CD4-positive, alpha-beta T cell treated with Interleukin-15 for 1 hour (primary cell): Measurements from ENCODE around the gene ZNF799.
"Not testable (repeated sequence)": the region's sequence is repeated elsewhere in the genome, so short reads cannot be mapped to it uniquely, and the experiment has no call there.

Experiments used
- DNase-seq: peaks from one replicate; pipeline ENCODE4 v3.0.0-alpha.2; 2020

The ZNF799 gene

DNA sequence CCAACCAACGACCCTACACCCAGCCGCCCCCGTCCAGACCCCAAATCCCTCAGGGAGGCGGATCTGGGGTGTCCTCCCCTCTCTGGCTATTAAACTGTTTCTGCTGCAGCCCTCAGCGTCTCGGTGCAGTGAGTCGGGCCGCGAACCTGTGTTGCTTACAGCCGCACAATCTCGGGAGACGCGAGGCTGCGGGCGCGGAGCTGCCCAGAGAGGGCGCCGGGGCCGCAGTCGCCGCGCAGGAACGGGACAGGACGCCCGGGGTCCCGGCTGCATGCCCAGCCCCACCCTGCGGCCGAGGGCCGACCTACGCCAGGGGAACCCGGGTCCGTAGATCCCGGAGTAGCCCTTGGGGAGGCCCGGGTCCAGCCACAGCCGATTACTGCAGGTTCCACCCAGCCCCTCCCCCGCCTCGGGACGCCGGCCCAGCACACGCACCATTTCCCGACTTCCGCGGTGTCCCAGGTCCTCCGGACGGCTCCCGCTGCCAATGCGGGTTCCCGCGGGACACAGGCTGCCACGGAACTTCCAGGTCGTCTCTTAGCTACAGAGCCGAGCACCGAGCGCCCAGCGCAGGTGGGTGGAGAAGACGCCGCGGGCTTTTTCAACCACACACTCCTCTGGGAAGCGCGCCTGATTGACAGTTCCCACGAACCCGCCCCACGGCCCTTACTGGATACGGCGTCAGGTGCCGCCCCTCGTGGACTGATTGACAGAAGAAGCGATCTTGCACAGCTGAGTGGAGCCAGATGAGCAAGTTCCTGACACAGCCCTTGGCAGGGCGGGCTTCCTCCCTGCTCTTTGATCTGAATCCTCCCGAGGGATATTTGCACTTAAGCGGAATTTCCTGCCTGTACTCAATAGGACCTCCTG, at the start of gene ZNF799:
Gene ZNF799 (minus strand): TSS at position 639 of the 870 bp plus-strand sequence. CDS start 201 bp downstream, at position 438.
- peak; percentile 84 for DNase-seq

DNA sequence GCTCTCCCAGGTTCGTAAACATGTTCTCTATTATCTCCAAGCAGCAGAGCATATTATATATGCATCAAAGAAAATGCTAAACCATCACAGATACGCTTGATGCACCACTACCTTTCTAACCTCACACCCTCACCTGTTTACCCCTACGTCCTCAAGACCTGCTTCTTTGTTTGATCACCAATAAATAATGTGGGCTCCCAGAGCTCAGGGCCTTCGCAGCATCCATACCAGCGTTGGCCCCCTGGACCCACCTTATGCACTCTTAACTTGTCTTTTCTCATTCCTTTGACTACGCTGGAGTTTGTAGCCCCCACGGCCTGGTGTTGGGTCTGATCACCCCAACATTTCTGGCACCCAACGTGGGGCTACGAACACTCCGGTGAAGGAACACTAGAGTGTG, 49.8 kb upstream of the ZNF799 start:
- DNase-seq = no peak

DNA sequence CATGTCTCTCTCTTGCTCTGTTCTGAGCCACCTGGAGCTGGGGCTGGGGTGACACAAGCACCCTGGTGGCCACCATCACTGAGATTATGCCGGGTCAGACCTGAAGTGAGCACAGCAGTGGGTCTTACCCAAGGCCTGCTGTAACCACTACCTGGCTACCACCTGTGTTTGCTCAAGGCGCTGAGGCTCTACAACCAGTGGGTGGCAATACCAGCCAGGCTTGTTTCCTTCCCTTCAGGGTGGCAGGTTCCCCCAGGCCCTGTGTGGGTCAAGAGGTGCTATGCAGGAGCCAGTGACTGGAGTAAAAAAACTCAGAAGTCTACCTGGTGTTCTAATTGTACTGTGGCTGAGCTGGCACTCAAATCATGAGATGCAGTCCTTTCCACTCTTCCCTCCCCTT, 47.7 kb upstream of the ZNF799 start:
- DNase-seq = no peak

DNA sequence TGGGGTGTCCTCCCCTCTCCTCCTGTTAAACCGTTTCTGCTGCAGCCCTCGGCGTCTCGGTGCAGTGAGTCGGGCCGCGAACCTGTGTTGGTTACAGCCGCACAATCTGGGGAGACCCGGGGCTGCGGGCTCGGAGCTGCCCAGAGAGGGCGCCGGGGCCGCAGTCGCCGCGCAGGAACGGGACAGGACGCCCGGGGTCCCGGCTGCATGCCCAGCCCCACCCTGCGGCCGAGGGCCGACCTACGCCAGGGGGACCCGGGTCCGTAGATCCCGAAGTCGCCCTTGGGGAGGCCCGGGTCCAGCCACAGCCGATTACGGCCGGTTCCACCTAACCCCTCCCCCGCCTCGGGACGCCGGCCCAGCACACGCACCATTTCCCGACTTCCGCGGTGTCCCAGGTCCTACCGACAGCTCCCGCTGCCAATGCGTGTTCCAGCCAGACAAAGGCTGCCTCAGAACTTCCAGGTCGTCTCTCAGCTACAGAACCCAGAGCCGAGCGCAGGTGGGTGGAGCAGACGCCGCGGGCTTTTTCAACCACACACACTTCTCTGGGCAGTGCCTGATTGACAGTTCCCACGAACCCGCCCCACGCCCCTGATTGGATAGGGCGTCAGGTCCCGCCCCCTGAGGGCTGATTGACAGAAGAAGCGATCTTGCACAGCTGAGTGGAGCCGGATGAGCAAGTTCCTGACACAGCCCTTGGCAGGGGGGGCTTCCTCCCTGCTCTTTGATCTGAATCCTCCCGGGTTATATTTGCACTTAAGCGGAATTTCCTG, 39.7 kb upstream of the ZNF799 start, which contains the start of gene ZNF443:
Gene ZNF443 (minus strand): TSS at position 481 of the 776 bp plus-strand sequence. CDS start 107 bp downstream, at position 374.
- DNase-seq = peak; percentile 97

DNA sequence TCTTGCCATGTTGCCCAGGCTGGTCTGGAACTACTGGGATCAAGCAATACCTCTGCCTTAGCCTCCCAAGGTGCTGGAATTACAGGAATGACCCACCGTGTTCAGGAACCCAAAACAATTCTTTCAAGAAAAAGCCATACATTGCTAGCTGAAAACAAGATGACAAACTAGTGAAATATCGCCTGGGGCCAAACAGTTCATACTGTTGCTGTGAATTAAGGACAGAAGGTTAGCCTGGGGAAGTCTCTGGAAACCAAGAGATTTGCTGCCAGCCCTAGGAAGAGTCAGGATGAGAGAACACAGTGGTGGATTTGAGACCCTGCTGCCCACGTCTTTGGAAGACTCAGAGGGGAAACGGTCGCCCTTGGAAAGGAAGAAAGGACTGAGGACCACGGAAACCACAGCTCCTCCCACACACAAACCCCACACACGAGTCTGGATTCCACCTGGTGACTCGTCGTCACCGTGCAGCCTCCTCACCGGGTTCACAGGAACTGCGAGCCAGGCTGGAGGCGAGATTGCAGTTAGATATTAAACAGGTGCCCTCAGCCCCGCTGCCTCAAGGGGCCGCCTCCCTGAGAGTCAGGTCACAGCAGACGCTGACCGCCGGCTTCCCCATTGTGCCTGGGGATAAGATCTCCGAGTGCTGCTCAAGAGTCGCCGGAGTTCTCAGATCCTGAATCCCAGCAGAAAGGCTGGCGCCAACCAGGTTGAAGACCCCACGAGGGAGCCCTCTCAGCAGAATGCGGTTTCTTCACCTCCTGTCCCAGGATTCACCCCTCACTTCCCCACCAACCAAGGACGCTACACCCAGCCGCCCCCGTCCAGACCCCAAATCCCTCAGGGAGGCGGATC, 38.8 kb upstream of the ZNF799 start:
- DNase-seq = peak; percentile 21

DNA sequence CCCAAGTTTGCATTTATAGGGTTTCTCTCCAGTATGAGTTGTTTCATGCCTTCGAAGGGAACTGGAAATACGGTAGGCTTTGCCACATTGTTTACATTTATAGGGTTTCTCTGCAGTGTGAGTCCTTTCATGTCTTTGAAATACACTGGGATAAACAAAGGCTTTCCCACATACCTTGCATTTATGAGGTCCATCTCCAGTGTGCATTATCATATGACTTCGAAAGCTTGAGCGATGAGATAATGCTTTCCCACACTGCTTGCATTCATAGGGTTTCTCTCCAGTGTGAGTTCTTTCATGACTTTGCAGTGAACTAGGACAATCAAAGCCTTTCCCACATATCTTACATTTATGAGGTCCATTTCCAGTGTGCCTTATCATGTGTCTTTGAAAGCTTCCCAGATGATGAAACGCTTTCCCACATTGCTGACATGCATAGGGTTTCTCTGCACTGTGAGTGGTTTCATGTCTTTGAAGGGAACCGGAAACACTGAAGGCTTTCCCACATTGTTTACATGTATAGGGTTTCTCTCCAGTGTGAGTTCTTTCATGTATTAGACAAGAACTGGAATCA, 29.7 kb upstream of the ZNF799 start:
- DNase-seq = not testable (repeated sequence)

DNA sequence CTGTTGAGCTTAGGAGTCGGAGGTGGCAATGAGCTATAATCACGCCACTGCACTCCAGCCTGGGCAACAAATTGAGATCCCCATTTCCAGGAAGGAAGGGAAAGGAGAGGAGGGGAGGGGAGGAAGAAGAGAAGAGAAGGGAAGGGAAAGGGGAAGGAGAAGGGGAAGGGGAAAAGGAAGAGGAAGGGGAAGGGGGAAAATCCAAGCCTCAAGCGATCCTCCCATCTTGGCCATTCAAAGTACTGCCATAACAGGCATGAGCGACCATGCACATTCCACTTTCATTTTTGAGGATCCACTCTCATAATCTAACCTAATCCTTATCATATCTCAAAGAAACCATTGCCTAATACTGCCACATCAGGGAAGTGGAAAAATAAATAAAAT, 24.8 kb upstream of the ZNF799 start:
- DNase-seq = no peak

DNA sequence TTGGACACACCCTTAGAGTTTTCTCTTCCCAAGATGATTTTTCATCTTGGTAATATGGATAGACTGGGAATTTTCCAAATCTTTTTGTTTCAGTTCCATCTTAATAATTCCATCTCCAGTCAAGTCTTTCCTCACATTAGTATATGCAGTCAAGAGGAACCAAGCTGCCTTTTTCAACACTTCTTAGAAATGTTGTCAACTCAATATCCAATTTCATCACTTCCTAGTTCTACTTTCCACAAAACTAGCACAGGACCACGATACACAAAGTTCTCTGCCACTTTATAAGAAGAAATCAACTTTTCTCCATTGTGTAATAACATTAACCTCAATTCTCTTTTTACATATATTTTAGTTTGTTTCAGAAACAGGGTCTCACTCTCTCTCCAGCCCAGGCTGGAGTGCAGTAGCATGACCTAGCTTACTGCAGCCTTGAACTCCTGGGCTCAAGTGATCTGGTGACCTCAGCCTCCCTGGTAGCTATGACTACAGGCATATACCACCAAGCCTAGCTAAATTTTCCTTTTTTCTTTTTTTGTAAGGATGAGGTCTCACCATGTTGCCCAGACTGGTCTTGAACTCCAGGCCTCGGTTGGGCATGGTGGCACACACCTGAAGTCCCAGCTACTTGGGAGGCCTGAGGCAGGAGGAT, 24.3 kb upstream of the ZNF799 start:
- no peak for DNase-seq

DNA sequence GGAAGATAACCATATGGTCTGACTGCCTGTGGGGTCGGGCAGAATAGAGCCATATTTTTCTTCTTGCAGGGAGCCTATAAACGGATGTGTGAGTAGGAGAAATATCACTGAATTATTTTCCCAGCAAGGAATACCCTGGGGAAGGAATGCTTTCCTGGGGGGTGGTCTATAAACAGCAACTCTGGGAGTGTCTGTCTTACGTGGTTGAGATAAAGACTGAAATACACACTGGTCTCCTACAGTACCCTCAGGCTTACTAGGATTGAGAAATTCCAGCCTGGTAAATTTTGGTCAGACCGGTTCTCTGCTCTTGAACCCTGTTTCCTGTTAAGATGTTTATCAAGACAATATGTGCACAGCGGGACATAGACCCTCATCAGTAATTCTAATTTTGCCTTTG, 16.2 kb upstream of the ZNF799 start:
- not testable (repeated sequence) for DNase-seq

DNA sequence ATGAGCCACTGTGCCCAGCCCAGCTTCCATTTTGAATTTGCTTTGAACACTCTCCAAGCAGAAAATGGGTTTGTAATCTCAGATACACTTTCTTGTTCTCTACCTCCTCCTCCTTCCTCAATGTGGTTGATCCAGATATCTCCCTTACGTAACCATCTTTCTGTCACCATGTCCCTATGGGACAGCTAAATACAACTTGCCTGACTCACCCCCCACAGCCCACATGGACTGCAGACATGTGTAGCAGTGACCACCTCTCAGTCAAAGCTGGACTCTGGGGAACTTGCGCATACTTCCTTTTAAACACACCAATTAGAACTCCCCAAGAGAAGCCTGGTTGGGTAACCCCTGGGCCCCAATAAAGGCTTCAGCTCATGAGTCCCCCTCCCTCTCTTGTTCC, 10.8 kb upstream of the ZNF799 start:
- DNase-seq = no peak

DNA sequence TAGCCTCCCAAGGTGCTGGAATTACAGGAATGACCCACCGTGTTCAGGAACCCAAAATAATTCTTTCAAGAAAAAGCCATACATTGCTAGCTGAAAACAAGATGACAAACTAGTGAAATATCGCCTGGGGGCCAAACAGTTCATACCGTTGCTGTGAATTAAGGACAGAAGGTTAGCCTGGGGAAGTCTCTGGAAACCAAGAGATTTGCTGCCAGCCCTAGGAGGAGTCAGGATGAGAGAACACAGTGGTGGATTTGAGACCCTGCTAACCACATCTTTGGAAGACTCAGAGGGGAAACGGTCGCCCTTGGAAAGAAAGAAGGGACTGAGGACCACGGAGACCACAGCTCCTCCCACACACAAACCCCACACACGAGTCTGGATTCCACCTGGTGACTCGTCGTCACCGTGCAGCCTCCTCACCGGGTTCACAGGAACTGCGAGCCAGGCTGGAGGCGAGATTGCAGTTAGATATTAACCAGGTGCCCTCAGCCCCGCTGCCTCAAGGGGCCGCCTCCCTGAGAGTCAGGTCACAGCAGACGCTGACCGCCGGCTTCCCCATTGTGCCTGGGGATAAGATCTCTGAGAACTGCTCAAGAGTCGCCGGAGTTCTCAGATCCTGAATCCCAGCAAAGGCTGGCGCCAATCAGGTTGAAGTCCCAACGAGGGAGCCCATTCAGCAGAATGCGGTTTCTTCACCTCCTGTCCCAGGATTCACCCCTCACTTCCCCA, 1.0 kb downstream of the ZNF799 start:
- DNase-seq = not testable (repeated sequence)

DNA sequence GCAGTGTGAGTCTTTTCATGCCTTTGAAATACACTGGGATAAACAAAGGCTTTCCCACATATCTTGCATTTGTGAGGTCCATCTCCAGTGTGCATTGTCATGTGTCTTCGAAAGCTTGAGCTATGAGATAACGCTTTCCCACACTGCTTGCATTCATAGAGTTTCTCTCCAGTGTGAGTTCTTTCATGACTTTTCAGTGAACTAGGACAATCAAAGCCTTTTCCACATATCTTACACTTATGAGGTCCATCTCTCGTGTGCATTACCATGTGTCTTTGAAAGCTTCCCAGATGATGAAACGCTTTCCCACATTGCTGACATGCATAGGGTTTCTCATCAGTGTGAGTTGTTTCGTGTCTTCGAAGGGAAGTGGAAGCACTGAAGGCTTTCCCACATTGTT, 9.9 kb downstream of the ZNF799 start:
- DNase-seq = not testable (repeated sequence)

DNA sequence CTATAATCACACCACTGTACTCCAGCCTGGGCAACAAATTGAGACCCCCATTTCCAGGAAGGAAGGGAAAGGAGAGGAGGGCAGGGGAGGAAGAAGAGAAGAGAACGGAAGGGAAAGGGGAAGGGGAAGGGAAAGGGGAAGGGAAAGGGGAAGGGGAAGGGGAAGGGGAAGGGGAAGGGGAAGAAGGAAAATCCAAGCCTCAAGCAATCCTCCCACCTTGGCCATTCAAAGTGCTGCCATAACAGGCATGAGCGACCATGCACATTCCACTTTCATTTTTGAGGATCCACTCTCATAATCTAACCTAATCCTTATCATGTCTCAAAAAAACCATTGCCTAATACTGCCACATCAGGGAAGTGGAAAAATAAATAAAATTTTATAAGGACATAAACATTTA, 14.7 kb downstream of the ZNF799 start:
- DNase-seq = not testable (repeated sequence)

DNA sequence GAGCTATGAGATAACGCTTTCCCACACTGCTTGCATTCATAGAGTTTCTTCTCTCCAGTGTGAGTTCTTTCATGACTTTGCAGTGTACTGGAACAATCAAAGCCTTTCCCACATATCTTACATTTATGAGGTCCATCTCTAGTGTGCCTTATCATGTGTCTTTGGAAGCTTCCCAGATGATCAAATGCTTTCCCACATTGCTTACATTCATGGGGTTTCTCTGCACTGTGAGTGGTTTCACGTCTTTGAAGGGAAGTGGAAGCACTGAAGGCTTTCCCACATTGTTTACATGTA, 20.7 kb downstream of the ZNF799 start:
- no peak for DNase-seq

DNA sequence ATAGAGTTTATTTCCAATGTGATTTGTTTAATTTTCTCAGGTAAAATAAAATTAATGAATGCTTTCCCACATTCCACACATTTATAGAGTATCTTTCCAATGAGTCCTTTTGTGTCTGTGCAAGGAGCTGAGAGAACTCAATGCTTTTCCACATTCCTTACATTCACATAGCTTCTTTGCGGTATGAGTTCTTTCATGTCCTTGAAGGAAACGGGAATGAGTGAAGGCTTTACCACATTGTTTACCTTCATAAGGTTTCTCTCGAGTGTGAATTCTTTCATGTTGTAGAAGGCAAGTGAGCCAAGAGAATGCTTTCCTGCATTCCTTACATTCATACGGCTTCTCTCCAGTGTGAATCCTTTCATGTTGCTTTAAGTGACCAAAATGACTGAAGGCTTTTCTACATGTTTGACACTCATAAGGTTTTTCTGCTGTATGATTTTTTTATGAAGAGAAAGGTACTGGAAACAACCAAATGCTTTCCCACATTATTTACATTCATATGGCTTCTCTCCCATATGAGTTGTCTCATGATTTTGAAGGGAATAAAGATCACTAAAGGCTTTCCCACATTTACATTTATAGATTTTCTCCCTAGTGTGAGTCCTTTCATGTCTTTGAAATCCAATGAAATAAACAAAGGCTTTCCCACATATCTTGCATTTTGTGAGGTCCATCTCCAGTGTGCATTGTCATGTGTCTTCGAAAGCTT, 21.2 kb downstream of the ZNF799 start:
- DNase-seq = no peak

DNA sequence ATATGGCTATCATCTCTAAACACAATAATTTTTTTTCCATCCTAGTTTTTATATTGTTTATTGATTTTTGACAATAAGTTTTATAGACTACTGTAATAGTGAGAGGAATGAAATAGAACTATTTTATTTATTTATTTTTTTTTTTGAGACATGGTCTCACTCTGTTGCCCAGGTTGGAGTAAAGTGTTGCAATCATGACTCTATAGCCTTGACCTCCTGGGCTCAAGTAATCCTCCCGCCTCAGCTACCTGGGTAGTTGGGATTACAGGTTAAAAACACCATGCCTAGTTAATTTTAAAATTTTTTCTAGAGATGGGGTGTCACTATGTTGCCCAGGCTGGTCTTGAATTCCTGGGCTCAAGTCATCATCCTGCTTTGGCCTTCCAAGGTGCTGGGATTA, 27.0 kb downstream of the ZNF799 start:
- no peak for DNase-seq

DNA sequence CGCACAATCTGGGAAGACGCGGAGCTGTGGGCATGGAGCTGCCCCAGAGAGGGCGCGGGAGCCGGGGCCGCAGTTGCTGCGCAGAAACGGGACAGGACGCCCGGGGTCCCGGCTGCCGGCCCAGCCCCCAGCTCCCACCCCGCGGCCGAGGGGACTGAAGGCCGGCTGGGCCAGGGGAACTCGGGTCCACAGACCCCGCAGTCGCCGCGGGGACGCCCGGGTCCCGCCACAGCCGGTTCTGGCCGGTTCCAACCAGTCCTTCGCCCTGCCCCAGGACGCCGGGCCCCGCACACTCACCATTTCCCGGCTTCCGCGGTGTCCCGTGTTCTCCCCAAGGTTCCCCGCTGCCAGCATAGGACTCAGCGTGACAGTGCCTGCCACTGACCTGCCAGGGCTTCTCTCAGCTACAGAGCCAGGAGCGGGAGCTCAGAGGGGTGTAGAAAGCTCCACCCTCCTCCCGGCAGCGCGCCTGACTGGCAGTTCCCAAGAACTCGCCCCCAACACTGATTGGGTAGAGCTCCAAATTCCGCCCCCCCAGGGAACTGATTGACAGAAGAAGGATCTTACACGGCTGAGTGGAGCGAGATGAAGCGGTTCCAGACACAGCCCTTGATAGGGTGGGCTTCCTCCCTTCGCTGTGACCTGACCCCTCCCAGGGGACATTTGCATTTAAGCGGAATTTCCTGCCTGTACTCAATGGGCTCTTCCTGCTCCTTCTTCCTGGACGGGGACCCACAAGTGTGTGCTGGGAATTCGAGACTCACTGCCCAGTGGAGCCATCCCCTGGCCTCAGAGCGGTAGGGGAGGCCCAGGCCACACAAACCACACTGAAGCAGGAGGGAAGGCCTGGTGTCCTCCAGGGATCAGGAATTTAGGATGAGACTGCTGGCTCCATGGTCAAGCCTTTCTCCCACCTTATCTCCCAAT, 35.6 kb downstream of the ZNF799 start, which contains the start of gene ZNF442:
Gene ZNF442 (minus strand): TSS at position 448 of the 927 bp plus-strand sequence. CDS start 2,052 bp downstream, outside the sequence.
- peak; percentile 87 for DNase-seq

DNA sequence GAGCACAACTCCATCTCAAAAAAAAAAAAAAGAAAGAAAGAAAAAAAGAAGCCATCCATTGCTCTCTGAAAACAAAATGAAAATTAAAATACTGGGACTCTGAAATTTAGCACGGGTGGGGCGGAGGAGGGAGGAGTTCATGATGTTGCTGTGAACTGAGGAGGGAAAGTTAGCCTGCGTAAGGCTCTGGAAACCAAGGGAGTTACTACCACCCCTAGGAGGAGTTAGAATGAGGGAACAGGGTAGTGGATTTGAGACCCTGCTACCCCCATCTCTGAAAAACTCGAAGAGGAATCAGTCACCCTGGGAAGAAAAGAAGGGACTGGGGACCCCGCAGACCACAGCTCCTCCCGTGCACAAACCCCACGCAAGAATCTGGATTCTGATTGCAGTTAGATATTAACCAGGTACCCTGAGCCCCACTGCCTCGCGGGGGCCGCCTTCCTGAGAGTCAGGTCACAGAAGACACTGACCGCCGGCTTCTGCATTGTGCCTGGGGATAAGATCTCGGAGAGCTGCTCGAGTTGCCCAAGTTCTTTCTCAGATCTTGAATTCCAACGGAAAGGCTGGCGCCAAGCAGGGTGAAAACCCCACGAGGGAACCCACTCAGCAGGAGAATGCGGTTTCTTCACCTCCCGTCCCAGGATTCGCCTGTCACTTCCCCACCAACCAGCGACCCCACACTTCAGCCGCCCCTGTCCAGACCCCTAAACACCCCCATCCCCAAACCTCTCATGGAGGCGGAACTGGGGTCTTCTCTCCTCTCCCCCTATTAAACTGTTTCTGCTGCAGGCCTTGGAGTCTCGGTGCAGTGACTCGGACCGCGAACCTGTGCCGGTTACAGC, 36.5 kb downstream of the ZNF799 start:
- DNase-seq = no peak

DNA sequence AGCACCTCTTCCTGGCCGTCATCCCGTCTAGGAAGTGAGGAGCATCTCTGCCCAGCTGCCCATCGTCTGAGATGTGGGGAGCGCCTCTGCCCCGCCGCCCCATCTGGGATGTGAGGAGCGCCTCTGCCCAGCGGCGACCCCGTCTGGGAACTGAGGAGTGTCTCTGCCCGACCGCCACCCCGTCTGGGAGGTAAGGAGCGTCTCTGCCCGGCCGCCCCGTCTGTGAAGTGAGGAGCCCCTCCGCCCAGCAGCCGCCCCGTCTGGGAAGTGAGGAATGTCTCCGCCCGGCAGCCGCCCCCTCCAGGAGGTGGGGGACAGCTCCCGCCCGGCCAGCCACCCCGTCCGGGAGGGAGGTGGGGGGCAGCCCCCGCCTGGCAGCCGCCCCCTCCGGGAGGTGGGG, 38.8 kb downstream of the ZNF799 start:
- DNase-seq = not testable (repeated sequence)
